Right kidney (tissue), 1 donor: ENCODE results near the gene GRID1.
"Not testable (repeated sequence)": the region's sequence is repeated elsewhere in the genome, so short reads cannot be mapped to it uniquely, and the experiment has no call there.

Experiments used
- DNase-seq: peaks from one replicate; pipeline ENCODE4 v3.0.0-alpha.2; 2016

The GRID1 gene

GRCh38 chr10:86391986-86392722 lies 25.6 kb upstream of the GRID1 start:
- DNase-seq: no peak

GRCh38 chr10:86391236-86391840 lies 24.7 kb upstream of the GRID1 start:
- no peak for DNase-seq

- no peak for DNase-seq
Measured at GRCh38 chr10:86390337-86391120, 23.9 kb upstream of the GRID1 start.

GRCh38 chr10:86389441-86390193 lies 23.0 kb upstream of the GRID1 start:
- peak; percentile 65 for DNase-seq

GRCh38 chr10:86389109-86389440 lies 22.5 kb upstream of the GRID1 start:
- DNase-seq: not testable (repeated sequence)

GRCh38 chr10:86388119-86388704 lies 21.6 kb upstream of the GRID1 start:
- DNase-seq: no peak

- DNase-seq: no peak
Measured at GRCh38 chr10:86387178-86387794, 20.7 kb upstream of the GRID1 start.

- no peak for DNase-seq
Measured at GRCh38 chr10:86385806-86386205, 19.2 kb upstream of the GRID1 start.

GRCh38 chr10:86377797-86378146 lies 11.2 kb upstream of the GRID1 start:
- DNase-seq: no peak

GRCh38 chr10:86376852-86377796 lies 10.5 kb upstream of the GRID1 start:
- DNase-seq: peak; percentile 75

GRCh38 chr10:86376403-86376802 lies 9.8 kb upstream of the GRID1 start:
- no peak for DNase-seq

- DNase-seq: no peak
Measured at GRCh38 chr10:86375204-86375603, 8.6 kb upstream of the GRID1 start.

GRCh38 chr10:86374664-86375063 lies 8.1 kb upstream of the GRID1 start:
- no peak for DNase-seq

GRCh38 chr10:86373828-86374227 lies 7.2 kb upstream of the GRID1 start:
- DNase-seq: no peak

- DNase-seq: no peak
Measured at GRCh38 chr10:86373251-86373650, 6.7 kb upstream of the GRID1 start.

GRCh38 chr10:86372784-86373239 lies 6.2 kb upstream of the GRID1 start:
- DNase-seq: no peak

GRCh38 chr10:86372119-86372783 lies 5.7 kb upstream of the GRID1 start:
- DNase-seq: no peak

- DNase-seq: no peak
Measured at GRCh38 chr10:86371691-86372090, 5.1 kb upstream of the GRID1 start.

GRCh38 chr10:86371116-86371515 lies 4.5 kb upstream of the GRID1 start:
- DNase-seq: no peak

GRCh38 chr10:86370006-86370585 lies 3.5 kb upstream of the GRID1 start:
- DNase-seq: no peak
